Pancreas (tissue), 10 donors: Measurements from ENCODE around the gene FAM43B. TPM values are rescaled to one million over a fixed set of nuclear protein-coding genes. Genes with fewer than 3 reads are reported as not detected.

ENCODE experiments used
- ATAC-seq, 4 donors: fragments of 200-7000 bp; cut with Tn5 transposase; one replicate each; pipeline versions ENCODE4 v1.8.0 to v1.9.1; 2020; ENCODE audit warnings: mild to moderate bottlenecking in 4 of 4, moderate library complexity in 4 of 4
- DNase-seq, 6 donors: peaks; one replicate each; pipeline ENCODE4 v3.0.0-alpha.2; 2020
- FAIRE-seq: peaks from 2 replicates; lab custom pipeline; 2012; peaks lifted over from hg19 to GRCh38; lab: Jason Lieb, UNC
- H3K27ac ChIP-seq, 4 donors: fragments of 200-600 bp; sonication (generic); 1 replicate in 3 of 4; 2 replicates in 1 of 4; pipeline versions ENCODE4 v1.5.0 to v1.8.0; 2020
- H3K27me3 ChIP-seq, 4 donors: fragments of 200-600 bp; one replicate each; pipeline ENCODE4 v1.8.0; 2021
- H3K36me3 ChIP-seq, 3 donors: fragments of 200-600 bp; sonication (generic) in 1 of 3; one replicate each; pipeline versions ENCODE4 v1.5.0 to v1.8.0; 2020 to 2021
- H3K4me1 ChIP-seq, 3 donors: fragments of 200-600 bp; one replicate each; pipeline ENCODE4 v1.8.0; 2021
- H3K4me3 ChIP-seq, 4 donors: fragments of 200-600 bp; sonication (generic) in 2 of 4; one replicate each; pipeline versions ENCODE4 v1.5.0 to v1.8.0; 2020 to 2021
- H3K9me3 ChIP-seq, 4 donors: fragments of 200-600 bp; one replicate each; pipeline ENCODE4 v1.8.0; 2021
- CTCF ChIP-seq, 4 donors: fragments of 200-600 bp; sonication (generic) in 3 of 4; IDR thresholded peaks; one replicate each; pipeline versions ENCODE4 v1.5.0 to v1.8.0; 2021; ENCODE audit warnings: antibody characterized with exemption in 4 of 4
- WGBS, 2 donors: extraction: QIAGEN DNeasy Blood & Tissue Kit; methylation state at CpG; one replicate each; pipeline ENCODE4 v1.1.7; 2013; 5-methylcytosine and 5-hydroxymethylcytosine counted together
- intact Hi-C, 3 donors: fragments of 100-400 bp; cut with DNase I; formaldehyde crosslinking; loops; one replicate each; pipeline versions ENCODE4 v1.11.1 to v1.14.2; 2022
- polyA plus RNA-seq, 2 donors: library from polyadenylated mRNA; stranded (reverse); fragments of 200-250 nt; gene quantifications; one replicate each; pipeline ENCODE4 v1.2.3, GENCODE V29; 2013
- total RNA-seq, 6 donors: library from RNA; stranded (reverse); fragmentation: NEBNext Ultra II Directional in 4 of 6; extraction: Animal tissue kit (Norgen Biotek cat#: 25700) in 4 of 6; gene quantifications; one replicate each; pipeline versions ENCODE4 v1.2.1 to v1.2.4, GENCODE V29; 2021 to 2023
- donor health status: healthy with polysubstance abuse.
- donor health status: DM: no; HTN: no; CAD: no; lungs with moderate emphysema.
- donor health status: DM: no; HTN: no; CAD: no.
- donor health status: control.
- donor health status: control.
- donor health status: Bipolar disorder and iron deficiency.
- donor health status: DM: yes; HTN: yes; CAD: no.
- donor health status: DM: no; HTN: no; CAD: no.
- donor health status: DM: no; HTN: no; CAD: no.
- donor health status: DM: yes; HTN: yes; CAD: no.

FAM43B gene
- total and polyA plus RNA-seq, 8 donors: 0.14 to 0.72 (median 0.28) TPM; not detected in 1

GRCh38 chr1:20526267-20526666, 26.1 kb upstream of the FAM43B start:
- ATAC-seq (no peak), FAIRE-seq (no peak), DNase-seq (no peak)
- intact Hi-C loops: loop anchor here in 2 of 3 donors (5.0 to 10.0 kb wide), 2 partner anchors 109 to 111 kb away; partner anchors contain the start of gene PINK1 (in 1 of the 2)
- 59 to 61% methylated on average over 6 of the region's 6 CpGs for WGBS, 2 donors
- H3K4me1 ChIP-seq: no peaks in the 10 kb centered on the region
- no peak for TF ChIP-seq CTCF (IDR thresholded peaks at IDR 0.05)
- no peaks in the 10 kb centered on the region for H3K9me3 ChIP-seq
- no peak overlapping the region for H3K27ac ChIP-seq
- H3K27me3 ChIP-seq: peaks cover 0 to 14% (median 0%) of the 10 kb centered on the region in 4 donors
- no peak overlapping the region for H3K4me3 ChIP-seq
- H3K36me3 ChIP-seq: no peaks in the 10 kb centered on the region

- WGBS, 2 donors: 30 to 34% methylated on average over 7 of the region's 7 CpGs
- no peak for ATAC-seq
- Histone ChIP-seq H3K4me3 (no peak overlapping the region), H3K27me3 (peaks cover 0 to 11% (median under 1%) of the 10 kb centered on the region in 4 donors), H3K27ac (no peak overlapping the region), H3K36me3 (no peaks in the 10 kb centered on the region), H3K4me1 (no peaks in the 10 kb centered on the region), H3K9me3 (no peaks in the 10 kb centered on the region)
- FAIRE-seq: no peak
- DNase-seq: no peak
- TF ChIP-seq CTCF (IDR thresholded peaks at IDR 0.05): no peak
- intact Hi-C loops: loop anchor here in 2 of 3 donors (5.0 to 10.0 kb wide), 2 partner anchors 107 to 109 kb away; partner anchors contain the start of gene PINK1 (in 1 of the 2)
Observed at GRCh38 chr1:20528221-20528620, 24.2 kb upstream of the FAM43B start.

DNA sequence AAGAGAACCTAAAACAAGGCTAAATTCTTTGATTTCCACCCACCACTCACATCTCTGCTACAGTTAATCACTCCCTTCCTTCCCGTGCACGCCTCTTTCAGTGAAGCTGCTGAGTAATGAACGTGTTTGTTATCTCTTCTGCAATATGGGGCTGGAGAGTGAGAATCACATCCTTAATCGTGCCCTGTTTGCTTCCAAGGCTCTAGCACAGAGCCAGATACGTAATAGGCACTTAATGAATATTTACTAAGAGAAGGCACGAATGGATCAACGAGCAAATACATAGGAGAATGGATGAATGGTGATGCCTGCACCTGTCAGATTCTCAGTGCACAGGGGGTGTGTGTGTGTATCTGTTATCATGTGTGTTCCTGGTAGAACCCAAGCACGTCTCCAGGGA, 22.1 kb upstream of the FAM43B start:
- no peak for ATAC-seq
- intact Hi-C loops: no loop called here
- no peaks in the 10 kb centered on the region for H3K36me3 ChIP-seq
- no peak overlapping the region for H3K4me3 ChIP-seq
- no peak for TF ChIP-seq CTCF (IDR thresholded peaks at IDR 0.05)
- H3K27me3 ChIP-seq: peaks cover 0 to 11% (median 2%) of the 10 kb centered on the region in 4 donors
- 12 to 16% methylated on average over 8 of the region's 8 CpGs for WGBS, 2 donors
- H3K27ac ChIP-seq: no peak overlapping the region
- H3K9me3 ChIP-seq: no peaks in the 10 kb centered on the region
- no peaks in the 10 kb centered on the region for H3K4me1 ChIP-seq
- FAIRE-seq: no peak
- DNase-seq: no peak

DNA sequence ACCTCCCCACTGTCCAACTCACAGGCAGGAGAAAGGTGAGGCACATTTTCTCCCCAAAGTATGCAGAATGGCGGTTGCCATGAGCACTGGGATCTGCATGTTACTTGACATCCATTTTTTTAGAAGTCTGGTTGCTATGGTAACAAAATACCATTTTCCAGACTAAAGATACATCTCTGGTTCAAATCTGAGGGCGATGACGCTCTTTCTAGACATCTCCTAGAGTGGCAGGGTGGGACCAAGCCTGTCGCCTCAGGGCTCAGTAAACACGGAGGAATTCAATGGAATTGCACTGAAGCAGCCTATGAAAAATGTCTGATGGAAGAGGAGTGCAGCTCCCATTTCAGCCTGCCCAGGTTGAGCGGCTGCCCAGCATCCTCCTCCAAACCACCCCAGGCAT, 21.5 kb upstream of the FAM43B start:
- H3K36me3 ChIP-seq: no peaks in the 10 kb centered on the region
- no peaks in the 10 kb centered on the region for H3K9me3 ChIP-seq
- no peak for FAIRE-seq
- intact Hi-C loops: no loop called here
- H3K4me3 ChIP-seq: no peak overlapping the region
- H3K4me1 ChIP-seq: no peaks in the 10 kb centered on the region
- no peak overlapping the region for H3K27ac ChIP-seq
- no peak for TF ChIP-seq CTCF (IDR thresholded peaks at IDR 0.05)
- peaks cover 0 to 11% (median 2%) of the 10 kb centered on the region in 4 donors for H3K27me3 ChIP-seq
- ATAC-seq: no peak
- DNase-seq: no peak
- 50 to 54% methylated on average over 6 of the region's 6 CpGs for WGBS, 2 donors

DNA sequence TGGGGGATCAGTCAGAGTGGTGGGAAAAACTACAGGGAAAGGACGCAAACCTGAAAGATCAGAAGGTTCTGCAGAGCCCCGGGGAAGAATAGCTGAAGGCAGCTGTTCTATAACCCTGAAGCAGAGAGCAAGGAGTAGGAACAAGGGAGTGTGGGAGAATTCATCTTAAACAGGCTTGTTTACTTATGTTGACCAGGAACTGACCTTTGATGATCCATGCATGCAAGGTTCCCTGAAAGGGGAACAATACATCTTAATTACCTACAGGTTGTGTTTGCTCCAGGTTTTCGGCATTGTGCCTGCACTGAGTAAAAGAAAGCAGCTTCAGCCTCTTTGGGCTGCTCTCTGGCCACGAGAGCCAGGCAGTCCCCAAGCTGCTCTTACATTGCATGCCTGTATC, 18.7 kb upstream of the FAM43B start:
- Histone ChIP-seq H3K9me3 (no peaks in the 10 kb centered on the region), H3K4me1 (no peaks in the 10 kb centered on the region), H3K27me3 (peaks cover 0 to 4% (median 2%) of the 10 kb centered on the region in 4 donors), H3K4me3 (no peak overlapping the region), H3K36me3 (no peaks in the 10 kb centered on the region), H3K27ac (no peak overlapping the region)
- no peak for DNase-seq
- 46 to 49% methylated on average over 4 of the region's 4 CpGs for WGBS, 2 donors
- FAIRE-seq: no peak
- ATAC-seq: no peak
- intact Hi-C loops: no loop called here
- TF ChIP-seq CTCF (IDR thresholded peaks at IDR 0.05): no peak
